Measurements from ENCODE around the gene SLC2A13. TPM values are rescaled to one million over a fixed set of nuclear protein-coding genes. Genes with fewer than 3 reads are reported as not detected.
"Not testable (repeated sequence)": the region's sequence is repeated elsewhere in the genome, so short reads cannot be mapped to it uniquely, and the experiment has no call there.

The SLC2A13 gene
- total RNA-seq, 1 donor from 2014 or later, result 98.6 TPM

- FAIRE-seq, result no peak
- no peak for DNase-seq (ENCODE audit: low spot score in 2 of 2)
Observed at GRCh38 chr12:39887856-39888255, 218.0 kb downstream of the SLC2A13 start.

DNA sequence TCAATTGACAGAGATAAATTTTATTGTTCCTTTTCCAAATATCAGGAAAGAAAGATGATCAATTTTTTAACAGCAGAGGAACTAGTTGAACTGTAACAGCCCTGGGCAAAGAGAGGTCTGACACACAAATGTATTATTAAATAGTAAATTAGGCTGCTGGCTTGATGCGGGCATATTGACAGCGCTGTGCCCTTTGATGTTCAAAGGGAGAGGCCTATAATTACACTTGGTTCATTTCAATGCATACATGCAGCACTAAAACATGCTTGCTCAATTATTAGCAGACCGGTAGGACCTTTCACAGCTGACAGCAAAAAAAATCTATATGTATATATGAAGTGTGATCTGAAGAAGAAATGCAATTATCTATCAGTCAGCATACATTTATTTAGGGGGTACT lies 219.8 kb downstream of the SLC2A13 start:
- DNase-seq (ENCODE audit: low spot score in 2 of 2), result no peak
- no peak for FAIRE-seq

- DNase-seq (ENCODE audit: low spot score in 2 of 2) (no peak), FAIRE-seq (no peak)
Observed at GRCh38 chr12:39884616-39885125, 221.2 kb downstream of the SLC2A13 start.

GRCh38 chr12:39883411-39883810 lies 222.5 kb downstream of the SLC2A13 start:
- FAIRE-seq, result no peak
- DNase-seq (ENCODE audit: low spot score in 2 of 2), result no peak

DNA sequence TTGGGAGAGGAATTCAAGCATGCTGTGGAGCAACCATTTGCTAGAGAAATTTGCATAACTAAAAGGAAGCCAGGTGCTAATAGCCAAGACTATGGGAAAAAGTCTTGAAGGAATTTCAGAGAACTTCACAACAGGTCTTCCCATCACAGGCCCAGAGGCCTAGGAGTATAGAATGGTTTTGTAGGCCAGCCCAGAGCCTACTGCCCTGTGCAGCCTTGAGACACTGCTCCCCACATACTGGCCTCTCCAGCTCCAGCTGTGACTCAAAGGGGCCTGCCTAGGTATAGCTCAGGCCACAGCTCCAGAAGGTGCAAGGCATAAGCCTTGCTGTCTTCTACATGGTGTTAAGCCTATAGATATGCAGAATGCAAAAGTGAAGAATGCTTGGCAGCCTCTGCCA lies 227.1 kb downstream of the SLC2A13 start:
- FAIRE-seq (no peak), DNase-seq (ENCODE audit: low spot score in 2 of 2) (no peak)

DNA sequence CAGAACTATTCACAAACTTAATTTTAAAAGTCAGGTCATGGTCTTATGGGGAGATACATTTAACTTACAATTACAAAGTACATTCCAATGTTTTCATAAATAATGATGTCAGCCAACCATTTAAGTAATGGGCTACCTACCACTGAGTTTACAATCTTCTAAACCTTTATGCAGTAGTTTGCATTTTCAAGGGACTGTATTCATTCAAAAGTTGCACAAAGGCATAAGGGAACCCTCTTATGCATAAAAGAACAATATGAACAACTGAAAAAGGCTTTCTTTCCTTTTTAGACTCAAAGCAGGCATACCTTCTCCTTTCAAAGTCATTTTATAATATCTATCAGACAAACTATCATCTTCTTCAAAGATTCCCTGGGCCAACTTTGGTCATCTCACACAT lies 230.2 kb downstream of the SLC2A13 start:
- FAIRE-seq, result no peak
- no peak for DNase-seq (ENCODE audit: low spot score in 2 of 2)

DNA sequence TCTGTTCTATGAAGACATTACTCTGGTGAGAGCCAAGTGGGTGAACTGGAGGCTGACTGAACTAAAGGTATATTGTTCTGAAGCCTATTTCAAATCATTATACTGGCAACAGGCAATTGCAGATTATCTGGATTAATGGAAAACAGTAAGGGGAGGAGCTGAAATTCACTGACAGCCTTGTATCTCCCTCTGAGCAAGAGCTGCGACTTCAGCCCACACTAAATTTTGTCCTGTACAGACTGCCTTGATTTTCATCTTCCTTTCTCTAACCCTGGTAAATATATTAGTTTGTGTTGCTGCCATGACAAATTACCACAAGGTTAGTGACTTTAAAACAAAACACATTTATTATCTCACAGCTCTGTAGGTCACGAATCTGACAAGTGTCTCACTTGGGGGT lies 231.1 kb downstream of the SLC2A13 start:
- DNase-seq (ENCODE audit: low spot score in 2 of 2) (no peak), FAIRE-seq (no peak)

DNA sequence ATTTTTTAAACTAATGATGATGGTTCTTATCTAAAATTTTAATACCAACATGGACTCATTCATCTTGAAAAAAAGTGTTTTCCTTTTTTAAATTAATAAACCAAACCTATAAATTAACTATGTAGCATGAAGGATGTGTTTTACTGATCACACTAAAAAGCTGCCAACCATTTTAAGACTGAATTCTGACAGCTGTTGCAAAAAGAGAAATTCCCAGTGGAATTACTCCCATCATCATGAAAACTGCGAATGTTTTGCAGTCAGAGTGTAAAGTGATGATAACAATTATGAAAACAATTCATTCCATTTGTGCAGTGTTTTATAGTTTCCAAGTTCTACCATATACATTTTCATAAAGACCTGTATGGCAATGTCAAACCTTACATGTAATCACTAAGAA lies 232.8 kb downstream of the SLC2A13 start:
- DNase-seq (ENCODE audit: low spot score in 2 of 2) (no peak), FAIRE-seq (no peak)

DNA sequence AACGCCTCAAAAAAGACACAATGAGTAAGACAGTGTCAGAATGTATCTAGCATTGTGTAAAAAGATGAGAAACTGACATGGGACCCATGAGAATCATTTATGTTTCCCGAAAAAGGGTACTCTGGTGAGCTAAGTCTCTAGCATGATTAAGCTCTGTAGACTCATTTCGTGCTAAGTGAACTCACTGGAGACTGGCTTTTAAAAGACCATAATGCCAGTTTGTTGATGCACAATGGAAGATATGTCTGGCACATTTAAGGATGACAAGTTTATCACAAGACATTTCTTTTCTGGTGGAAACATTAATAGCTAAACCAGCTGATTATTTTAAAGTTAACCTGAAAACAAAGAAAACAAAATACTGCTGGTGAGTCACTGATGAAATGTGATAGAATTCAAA lies 233.5 kb downstream of the SLC2A13 start:
- FAIRE-seq (no peak), DNase-seq (ENCODE audit: low spot score in 2 of 2) (no peak)

- DNase-seq (ENCODE audit: low spot score in 2 of 2), result no peak
- no peak for FAIRE-seq
Observed at GRCh38 chr12:39868328-39868725, 237.6 kb downstream of the SLC2A13 start.

DNA sequence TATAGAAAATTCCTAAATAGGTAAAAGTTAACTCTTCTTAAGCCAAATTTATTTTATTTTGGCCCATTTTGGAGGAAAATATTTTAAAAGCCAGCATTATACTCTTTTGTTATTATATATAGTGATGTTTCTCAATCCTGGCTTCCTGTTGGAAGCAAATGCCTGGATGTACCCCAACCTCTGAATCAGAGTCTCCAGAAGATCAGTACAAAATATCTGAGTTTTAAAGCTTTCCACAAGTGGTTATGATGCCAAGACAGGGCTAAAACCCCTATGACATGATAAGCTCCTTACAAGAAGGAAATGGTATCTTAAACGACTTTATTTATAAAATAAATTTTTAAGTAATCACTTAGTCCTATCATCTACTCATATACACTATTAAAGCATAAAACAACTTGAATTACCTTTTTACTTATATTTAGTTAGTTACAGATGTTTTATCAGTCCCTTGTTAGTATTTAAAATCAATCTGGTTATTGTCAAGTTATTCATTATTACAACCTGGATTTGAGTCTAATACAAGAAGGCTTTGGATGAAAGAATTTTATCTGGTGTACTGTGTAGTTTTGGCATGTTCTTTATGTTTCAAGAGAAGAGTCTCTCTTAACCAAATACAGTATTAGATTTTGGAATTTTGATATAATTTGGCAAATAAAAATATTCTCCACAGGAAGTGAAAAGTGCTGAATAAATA lies 238.1 kb downstream of the SLC2A13 start:
- FAIRE-seq, result no peak

GRCh38 chr12:39866135-39866534 lies 239.7 kb downstream of the SLC2A13 start:
- no peak for DNase-seq (ENCODE audit: low spot score in 2 of 2)

More for the DNA sequence above, 238.1 kb downstream of the SLC2A13 start:
- no peak for DNase-seq (ENCODE audit: low spot score in 2 of 2)

GRCh38 chr12:39860695-39861094 lies 245.2 kb downstream of the SLC2A13 start:
- FAIRE-seq, result no peak

More at GRCh38 chr12:39866135-39866534, 239.7 kb downstream of the SLC2A13 start:
- no peak for FAIRE-seq

GRCh38 chr12:39853003-39853402 lies 252.9 kb downstream of the SLC2A13 start:
- FAIRE-seq (no peak), DNase-seq (ENCODE audit: low spot score in 2 of 2) (no peak)

More at GRCh38 chr12:39860695-39861094, 245.2 kb downstream of the SLC2A13 start:
- DNase-seq (ENCODE audit: low spot score in 2 of 2), result no peak

DNA sequence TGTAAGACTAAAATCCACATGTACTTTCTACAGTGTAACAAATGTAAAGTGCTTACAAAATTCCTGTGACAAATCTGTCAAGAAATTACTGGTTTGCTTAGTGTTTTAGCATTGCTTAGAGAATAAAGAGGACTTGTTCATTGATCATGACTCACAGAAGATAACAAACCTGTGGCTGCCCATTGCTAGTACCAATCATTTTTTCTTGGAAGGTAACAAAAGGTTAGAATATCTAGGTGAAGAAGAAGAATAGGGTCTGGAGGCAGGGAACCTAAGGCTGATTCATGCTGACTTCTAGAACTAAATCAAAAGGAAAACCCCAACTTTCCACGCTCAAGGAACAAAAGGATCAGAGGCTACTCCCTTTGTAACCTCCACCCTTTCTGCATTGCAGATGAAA lies 253.5 kb downstream of the SLC2A13 start:
- DNase-seq (ENCODE audit: low spot score in 2 of 2) (no peak), FAIRE-seq (no peak)

- not testable (repeated sequence) for DNase-seq (ENCODE audit: low spot score in 2 of 2); FAIRE-seq
Observed at GRCh38 chr12:39848218-39848617, 257.7 kb downstream of the SLC2A13 start.

DNA sequence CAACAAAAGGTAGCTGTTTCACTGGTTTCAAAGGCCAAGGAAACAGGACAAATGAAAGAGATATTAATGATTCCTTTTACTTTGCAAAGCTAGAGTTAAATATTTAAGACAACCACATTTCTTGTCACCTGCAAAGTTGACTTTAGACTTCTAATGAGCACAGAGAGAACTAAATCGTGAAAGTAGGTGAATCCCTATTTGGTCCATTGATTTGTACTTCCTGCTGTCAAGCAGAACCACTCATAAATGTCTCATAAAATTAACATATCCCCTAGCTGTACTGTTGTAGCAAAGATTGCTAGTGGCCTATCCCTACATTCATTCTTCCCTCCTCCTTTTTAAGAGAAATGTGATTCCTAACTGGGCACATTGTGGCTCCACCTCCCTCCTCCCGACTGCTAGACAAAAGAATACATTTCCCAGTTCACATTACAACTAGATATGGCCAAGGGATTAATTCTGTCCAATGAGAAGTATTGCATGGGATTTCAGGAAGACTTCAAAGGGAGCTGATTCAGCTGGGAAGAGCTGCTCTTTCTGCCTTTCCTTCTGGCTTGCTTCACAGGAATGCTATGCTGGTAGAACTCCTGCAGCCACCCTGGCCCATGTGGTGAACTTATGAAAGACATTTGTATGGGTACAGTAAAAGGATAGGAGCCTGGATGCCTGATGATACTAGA lies 258.8 kb downstream of the SLC2A13 start:
- FAIRE-seq (no peak), DNase-seq (ENCODE audit: low spot score in 2 of 2) (no peak)

- FAIRE-seq (no peak), DNase-seq (ENCODE audit: low spot score in 2 of 2) (no peak)
Observed at GRCh38 chr12:39846304-39846703, 259.6 kb downstream of the SLC2A13 start.

GRCh38 chr12:39840422-39840821 lies 265.5 kb downstream of the SLC2A13 start:
- DNase-seq (ENCODE audit: low spot score in 2 of 2) (no peak), FAIRE-seq (no peak)

GRCh38 chr12:39839072-39839471 lies 266.8 kb downstream of the SLC2A13 start:
- no peak for FAIRE-seq
- DNase-seq (ENCODE audit: low spot score in 2 of 2), result no peak

- DNase-seq (ENCODE audit: low spot score in 2 of 2) (no peak), FAIRE-seq (no peak)
Observed at GRCh38 chr12:39835517-39836489, 270.1 kb downstream of the SLC2A13 start.

Data from frontal cortex (tissue), 4 donors.